Smooth muscle cell (in vitro differentiated cells): ENCODE results near the gene SLC22A4. TPM values are rescaled to one million over a fixed set of nuclear protein-coding genes. Genes with fewer than 3 reads are reported as not detected.

Experiments used
- DNase-seq: peaks from one replicate; lab custom pipeline; 2025; ENCODE audit not compliant: unreplicated experiment; lab: John Stamatoyannopoulos, UW
- H2AFZ ChIP-seq: fragments of 200-600 bp; sonication (generic); 2 replicates; pipeline ENCODE4 v1.6.0; 2016; ENCODE audit warnings: antibody characterized with exemption, low read depth, mild to moderate bottlenecking
- H3F3A ChIP-seq: fragments of 200-600 bp; sonication (generic); 2 replicates; pipeline ENCODE4 v1.6.0; 2017; ENCODE audit warnings: antibody characterized with exemption, low read depth
- H3K27ac ChIP-seq: fragments of 200-600 bp; sonication (generic); 2 replicates; pipeline ENCODE4 v1.5.1; 2016; ENCODE audit warnings: low read depth, mild to moderate bottlenecking
- H3K27me3 ChIP-seq: fragments of 200-600 bp; sonication (generic); 2 replicates; pipeline ENCODE4 v1.6.1; 2016; ENCODE audit warnings: low read depth, mild to moderate bottlenecking
- H3K36me3 ChIP-seq: fragments of 200-600 bp; sonication (generic); 2 replicates; pipeline ENCODE4 v1.5.1; 2016; ENCODE audit warnings: low read depth
- H3K4me1 ChIP-seq: fragments of 200-600 bp; sonication (generic); 2 replicates; pipeline ENCODE4 v1.5.1; 2016; ENCODE audit warnings: low read depth
- H3K4me2 ChIP-seq: fragments of 200-600 bp; sonication (generic); 2 replicates; pipeline ENCODE4 v1.6.0; 2016; ENCODE audit warnings: mild to moderate bottlenecking
- H3K4me3 ChIP-seq: fragments of 200-600 bp; sonication (generic); 2 replicates; pipeline ENCODE4 v1.5.1; 2016; ENCODE audit warnings: mild to moderate bottlenecking
- H3K79me2 ChIP-seq: fragments of 200-600 bp; sonication (generic); 2 replicates; pipeline ENCODE4 v1.6.0; 2016; ENCODE audit warnings: low read depth, mild to moderate bottlenecking
- H3K9ac ChIP-seq: fragments of 200-600 bp; sonication (generic); 2 replicates; pipeline ENCODE4 v1.6.0; 2016; ENCODE audit warnings: low read depth
- H3K9me3 ChIP-seq: fragments of 200-600 bp; sonication (generic); replicated peaks from 2 replicates; pipeline ENCODE4 v1.5.1; 2016; ENCODE audit warnings: low read depth
- H4K20me1 ChIP-seq: fragments of 200-600 bp; sonication (generic); 2 replicates; pipeline ENCODE4 v1.6.0; 2016; ENCODE audit warnings: low read depth
- WGBS: methylation state at CpG from one replicate; pipeline ENCODE4 v1.1.7; 2016; ENCODE audit warnings: low lambda C conversion rate; 5-methylcytosine and 5-hydroxymethylcytosine counted together
- polyA plus RNA-seq: library from polyadenylated mRNA; unstranded; fragments of >200 nt; fragmentation: Nextera tagmentation; extraction: Ambion mirVana; gene quantifications from 2 replicates; pipeline ENCODE4 v1.2.1, GENCODE V29; 2016
- total RNA-seq: library from RNA; depleted of rRNA; stranded (reverse); fragments of >200 nt; gene quantifications from 2 replicates; pipeline ENCODE4 v1.2.3, GENCODE V29; 2014
- TF ChIP-seq, protein P1 (sequence below): fragments of 200-600 bp; sonication (generic); IDR thresholded peaks from 2 replicates; pipeline ENCODE4 v1.5.1; 2017; ENCODE audit warnings: borderline replicate concordance, mild to moderate bottlenecking, antibody characterized with exemption; ENCODE audit not compliant: insufficient read depth, poor library complexity, severe bottlenecking

SLC22A4 gene
- total and polyA plus RNA-seq, 2 experiments from 2014 or later = 3.1 to 3.8 TPM

DNA sequence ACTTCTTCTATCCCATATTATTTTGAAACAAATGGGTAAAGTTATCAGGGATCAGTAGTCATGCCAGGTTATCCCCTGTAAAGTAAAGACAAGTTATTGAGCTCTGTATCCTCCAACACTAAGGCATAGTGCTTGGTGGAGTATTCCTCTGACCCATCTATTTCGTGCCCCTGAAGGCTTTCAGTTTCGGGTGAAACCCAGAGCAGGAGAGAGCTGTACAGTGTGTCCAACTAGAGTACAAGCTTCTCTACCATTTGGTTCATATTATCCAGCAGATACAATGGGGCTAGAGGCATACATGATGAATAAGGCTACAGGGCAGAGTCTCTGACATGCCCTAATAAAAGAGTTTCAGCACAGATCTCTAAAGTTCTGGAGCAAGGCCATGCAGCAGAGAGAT lies 3.2 kb upstream of the SLC22A4 start:
- Histone ChIP-seq H3K27me3 (no peaks in the 10 kb centered on the region), H3K4me3 (no peak overlapping the region), H3K4me1 (peaks cover 10% of the 10 kb centered on the region), H3K27ac (no peak overlapping the region), H3K4me2 (no peak overlapping the region), H3K36me3 (no peaks in the 10 kb centered on the region), H2AFZ (no peak overlapping the region), H4K20me1 (no peaks in the 10 kb centered on the region), H3K9me3 (no peaks in the 10 kb centered on the region), H3F3A (peaks cover 6% of the 10 kb centered on the region), H3K79me2 (no peaks in the 10 kb centered on the region), H3K9ac (no peak overlapping the region)
- WGBS = 92% methylated on average over 2 of the region's 2 CpGs
- no peak for DNase-seq
- TF ChIP-seq, protein P1, sequence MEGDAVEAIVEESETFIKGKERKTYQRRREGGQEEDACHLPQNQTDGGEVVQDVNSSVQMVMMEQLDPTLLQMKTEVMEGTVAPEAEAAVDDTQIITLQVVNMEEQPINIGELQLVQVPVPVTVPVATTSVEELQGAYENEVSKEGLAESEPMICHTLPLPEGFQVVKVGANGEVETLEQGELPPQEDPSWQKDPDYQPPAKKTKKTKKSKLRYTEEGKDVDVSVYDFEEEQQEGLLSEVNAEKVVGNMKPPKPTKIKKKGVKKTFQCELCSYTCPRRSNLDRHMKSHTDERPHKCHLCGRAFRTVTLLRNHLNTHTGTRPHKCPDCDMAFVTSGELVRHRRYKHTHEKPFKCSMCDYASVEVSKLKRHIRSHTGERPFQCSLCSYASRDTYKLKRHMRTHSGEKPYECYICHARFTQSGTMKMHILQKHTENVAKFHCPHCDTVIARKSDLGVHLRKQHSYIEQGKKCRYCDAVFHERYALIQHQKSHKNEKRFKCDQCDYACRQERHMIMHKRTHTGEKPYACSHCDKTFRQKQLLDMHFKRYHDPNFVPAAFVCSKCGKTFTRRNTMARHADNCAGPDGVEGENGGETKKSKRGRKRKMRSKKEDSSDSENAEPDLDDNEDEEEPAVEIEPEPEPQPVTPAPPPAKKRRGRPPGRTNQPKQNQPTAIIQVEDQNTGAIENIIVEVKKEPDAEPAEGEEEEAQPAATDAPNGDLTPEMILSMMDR = no peak

DNA sequence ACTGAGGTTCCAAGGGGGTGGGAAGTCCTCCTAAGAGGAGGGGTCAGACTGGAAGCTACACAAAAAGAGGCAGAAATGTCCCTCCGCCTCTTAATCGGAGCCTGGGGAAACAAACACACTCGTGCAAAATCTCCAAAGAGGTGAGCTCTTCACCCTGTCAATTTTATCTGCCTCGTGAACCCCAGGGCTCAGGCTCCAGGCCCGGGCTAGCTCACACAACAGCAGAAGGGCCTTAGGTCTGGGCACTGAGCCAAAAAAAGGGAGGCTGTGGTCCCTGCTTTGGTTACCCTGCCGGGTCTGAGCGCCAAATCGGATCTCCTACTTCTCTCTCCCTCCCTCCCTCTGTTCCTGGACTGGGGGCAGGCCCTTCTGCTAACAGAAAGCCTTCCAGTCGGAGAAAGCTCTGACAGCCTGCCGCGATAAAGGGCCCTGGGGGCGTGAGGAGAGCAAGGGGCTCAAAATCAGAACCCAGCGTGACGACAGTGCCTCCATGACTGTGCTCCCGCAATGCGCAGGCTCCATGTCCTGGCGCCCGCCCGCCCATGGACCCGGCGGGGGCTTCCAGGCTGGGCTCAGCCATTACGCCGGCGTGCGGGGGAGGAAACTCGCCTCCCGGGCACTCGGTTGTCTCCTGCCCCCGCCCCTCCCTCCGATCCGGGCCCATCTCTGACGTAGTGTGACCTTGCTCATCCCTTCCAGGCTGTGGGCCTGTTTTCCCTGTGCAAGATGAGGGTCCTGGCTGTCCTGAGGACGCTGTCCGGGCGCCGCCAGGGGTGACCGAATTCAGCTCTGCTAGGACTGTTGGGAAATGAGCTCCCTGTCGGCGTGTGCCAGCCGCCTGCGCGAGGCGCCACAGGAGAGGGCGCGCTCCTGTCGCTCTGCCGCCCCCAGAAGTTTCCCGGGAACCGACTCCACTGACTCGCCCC lies 865 bp upstream of the SLC22A4 start:
- H3K9ac ChIP-seq = peak overlapping the region; percentile 95
- H3K4me1 ChIP-seq = peaks cover 10% of the 10 kb centered on the region
- no peaks in the 10 kb centered on the region for H3K36me3 ChIP-seq
- 3% methylated on average over 44 of the region's 50 CpGs for WGBS
- peak overlapping the region; percentile 64 for H3K4me3 ChIP-seq
- TF ChIP-seq, protein P1 = no peak
- peaks cover 8% of the 10 kb centered on the region for H3K79me2 ChIP-seq
- no peaks in the 10 kb centered on the region for H3K9me3 ChIP-seq
- peaks cover 6% of the 10 kb centered on the region for H3F3A ChIP-seq
- peak overlapping the region; percentile 93 for H3K4me2 ChIP-seq
- no peaks in the 10 kb centered on the region for H4K20me1 ChIP-seq
- peak overlapping the region; percentile 78 for H2AFZ ChIP-seq
- no peaks in the 10 kb centered on the region for H3K27me3 ChIP-seq
- H3K27ac ChIP-seq = peak overlapping the region; percentile 99
- DNase-seq = peak; percentile 94

DNA sequence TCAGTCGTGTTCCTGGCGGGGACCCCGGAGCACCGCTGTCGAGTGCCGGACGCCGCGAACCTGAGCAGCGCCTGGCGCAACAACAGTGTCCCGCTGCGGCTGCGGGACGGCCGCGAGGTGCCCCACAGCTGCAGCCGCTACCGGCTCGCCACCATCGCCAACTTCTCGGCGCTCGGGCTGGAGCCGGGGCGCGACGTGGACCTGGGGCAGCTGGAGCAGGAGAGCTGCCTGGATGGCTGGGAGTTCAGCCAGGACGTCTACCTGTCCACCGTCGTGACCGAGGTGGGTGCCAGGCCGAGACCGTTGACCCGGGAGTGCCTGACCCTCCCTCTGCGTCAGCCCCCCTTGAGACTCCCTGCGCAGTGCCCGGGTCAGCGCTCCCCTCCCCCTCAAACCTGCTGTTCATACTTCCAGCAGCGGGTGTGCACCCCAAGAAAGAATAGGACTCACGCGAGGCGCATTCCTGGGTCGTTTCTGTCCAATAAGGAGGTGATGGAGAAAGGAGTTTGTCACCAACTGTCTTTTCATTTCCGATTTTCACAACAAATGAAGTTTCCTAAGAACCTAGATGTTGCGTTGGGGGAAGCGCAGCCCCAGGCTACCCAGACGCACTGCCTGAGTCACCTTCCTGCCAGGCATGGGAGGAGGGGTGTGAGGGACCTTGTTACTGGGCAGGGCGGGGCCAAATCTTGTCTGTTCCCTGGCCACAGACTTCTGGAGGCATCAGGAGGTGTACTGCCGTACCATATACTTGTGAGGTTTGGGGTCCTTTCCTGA lies 722 bp downstream of the SLC22A4 start:
- peaks cover 8% of the 10 kb centered on the region for H3K79me2 ChIP-seq
- no peaks in the 10 kb centered on the region for H3K9me3 ChIP-seq
- peak overlapping the region; percentile 95 for H3K9ac ChIP-seq
- no peaks in the 10 kb centered on the region for H3K36me3 ChIP-seq
- peak overlapping the region; percentile 86 for H2AFZ ChIP-seq
- peaks cover 10% of the 10 kb centered on the region for H3K4me1 ChIP-seq
- H3K4me3 ChIP-seq = peak overlapping the region; percentile 64
- peaks cover 6% of the 10 kb centered on the region for H3F3A ChIP-seq
- H3K27me3 ChIP-seq = no peaks in the 10 kb centered on the region
- H3K27ac ChIP-seq = peak overlapping the region; percentile 99
- peak; percentile 44 for DNase-seq
- H4K20me1 ChIP-seq = no peaks in the 10 kb centered on the region
- TF ChIP-seq, protein P1 = no peak
- 2% methylated on average over 49 of the region's 50 CpGs for WGBS
- H3K4me2 ChIP-seq = peak overlapping the region; percentile 93
